Esophagus squamous epithelium (tissue), 5 donors: Measurements from ENCODE around the gene RNF223. TPM values are rescaled to one million over a fixed set of nuclear protein-coding genes. Genes with fewer than 3 reads are reported as not detected.

Experiments
- DNase-seq: peaks from one replicate; lab custom pipeline; 2025; lab: John Stamatoyannopoulos, UW
- H3K27ac ChIP-seq, 4 donors: fragments of 200-600 bp; sonication (generic); one replicate each; pipeline ENCODE4 v1.5.1; 2016 to 2019; ENCODE audit warnings: mild to moderate bottlenecking in 1 of 4
- H3K27me3 ChIP-seq, 4 donors: fragments of 200-600 bp; sonication (generic); 1 replicate in 3 of 4; 2 replicates in 1 of 4; pipeline versions ENCODE4 v1.5.1 to v1.6.0; 2017 to 2021; ENCODE audit warnings: antibody characterized with exemption in 1 of 4
- H3K36me3 ChIP-seq, 3 donors: fragments of 200-600 bp; sonication (generic); one replicate each; pipeline ENCODE4 v1.5.1; 2016 to 2019
- H3K4me1 ChIP-seq, 3 donors: fragments of 200-600 bp; sonication (generic); one replicate each; pipeline ENCODE4 v1.5.1; 2017 to 2019
- H3K4me3 ChIP-seq, 4 donors: fragments of 200-600 bp; sonication (generic); 1 replicate in 3 of 4; 2 replicates in 1 of 4; pipeline ENCODE4 v1.5.1; 2016 to 2019; ENCODE audit warnings: mild to moderate bottlenecking in 2 of 4, moderate library complexity in 1 of 4
- H3K9me3 ChIP-seq, 3 donors: fragments of 200-600 bp; sonication (generic); one replicate each; pipeline ENCODE4 v1.5.1; 2016 to 2019
- POLR2A ChIP-seq, 4 donors: fragments of 450-650 bp; IDR thresholded peaks; one replicate each; pipeline ENCODE4 v1.6.1; 2017; ENCODE audit warnings: antibody characterized with exemption in 4 of 4, mild to moderate bottlenecking in 4 of 4, moderate library complexity in 3 of 4
- WGBS, 2 donors: methylation state at CpG; one replicate each; pipeline ENCODE4 v1.1.5; 2018; 5-methylcytosine and 5-hydroxymethylcytosine counted together
- intact Hi-C: fragments of 100-400 bp; cut with DNase I; formaldehyde crosslinking; loops from one replicate; pipeline ENCODE4 v1.15.0; 2022
- total RNA-seq, 4 donors: library from RNA; depleted of rRNA; stranded (reverse); fragments of >200 nt; gene quantifications; one replicate each; pipeline ENCODE4 v1.1.0, GENCODE V29; 2016
- TF ChIP-seq, protein P1 (sequence below), 6 experiments: fragments of 450-650 bp in 4 of 6; fragments of 200-600 bp in 2 of 6; sonication (generic) in 2 of 6; IDR thresholded peaks; one replicate each; pipeline ENCODE4 v1.5.1; 2016 to 2019; ENCODE audit warnings: antibody characterized with exemption in 6 of 6, mild to moderate bottlenecking in 4 of 6, moderate library complexity in 4 of 6
- donor health status: DM: yes; HTN: yes; CAD: no.

The RNF223 gene
- total RNA-seq, 4 donors from 2014 or later, result 11.8 to 25.3 (median 12.3) TPM

DNA sequence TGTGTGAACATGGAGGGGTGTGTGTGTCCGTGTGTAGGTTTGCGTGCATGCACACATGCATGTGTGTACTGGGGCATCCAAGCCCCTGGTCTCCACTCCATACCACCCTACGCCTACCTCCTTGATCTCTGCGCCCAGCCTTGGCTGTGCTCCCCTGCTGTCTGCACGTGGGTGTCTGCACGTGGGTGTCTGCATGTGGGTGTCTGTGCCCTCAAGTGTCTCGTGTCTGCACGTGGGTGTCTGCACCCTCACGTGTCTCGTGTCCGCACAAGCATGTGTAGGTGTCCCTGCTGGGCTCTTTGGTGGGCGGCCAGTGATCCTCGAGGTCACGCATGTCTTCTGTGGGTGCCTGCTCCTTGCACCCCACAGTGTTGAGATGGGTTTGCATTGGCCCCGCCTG, 21.1 kb downstream of the RNF223 start:
- no peaks in the 10 kb centered on the region for H3K9me3 ChIP-seq
- no peak for DNase-seq
- H3K27me3 ChIP-seq, result peaks cover 0 to 15% (median 4%) of the 10 kb centered on the region in 4 donors
- TF ChIP-seq, protein P1, sequence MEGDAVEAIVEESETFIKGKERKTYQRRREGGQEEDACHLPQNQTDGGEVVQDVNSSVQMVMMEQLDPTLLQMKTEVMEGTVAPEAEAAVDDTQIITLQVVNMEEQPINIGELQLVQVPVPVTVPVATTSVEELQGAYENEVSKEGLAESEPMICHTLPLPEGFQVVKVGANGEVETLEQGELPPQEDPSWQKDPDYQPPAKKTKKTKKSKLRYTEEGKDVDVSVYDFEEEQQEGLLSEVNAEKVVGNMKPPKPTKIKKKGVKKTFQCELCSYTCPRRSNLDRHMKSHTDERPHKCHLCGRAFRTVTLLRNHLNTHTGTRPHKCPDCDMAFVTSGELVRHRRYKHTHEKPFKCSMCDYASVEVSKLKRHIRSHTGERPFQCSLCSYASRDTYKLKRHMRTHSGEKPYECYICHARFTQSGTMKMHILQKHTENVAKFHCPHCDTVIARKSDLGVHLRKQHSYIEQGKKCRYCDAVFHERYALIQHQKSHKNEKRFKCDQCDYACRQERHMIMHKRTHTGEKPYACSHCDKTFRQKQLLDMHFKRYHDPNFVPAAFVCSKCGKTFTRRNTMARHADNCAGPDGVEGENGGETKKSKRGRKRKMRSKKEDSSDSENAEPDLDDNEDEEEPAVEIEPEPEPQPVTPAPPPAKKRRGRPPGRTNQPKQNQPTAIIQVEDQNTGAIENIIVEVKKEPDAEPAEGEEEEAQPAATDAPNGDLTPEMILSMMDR (IDR thresholded peaks at IDR 0.05), result no peak
- TF ChIP-seq POLR2A (IDR thresholded peaks at IDR 0.05), result no peak
- H3K27ac ChIP-seq, result no peak overlapping the region
- H3K4me1 ChIP-seq, result peaks cover 0 to 2% (median 0%) of the 10 kb centered on the region in 3 donors
- intact Hi-C loops, result no loop called here
- no peak overlapping the region for H3K4me3 ChIP-seq
- H3K36me3 ChIP-seq, result peaks cover 0 to 74% (median 19%) of the 10 kb centered on the region in 3 donors
- WGBS, 2 donors, result 77 to 78% methylated on average over 7 to 13 of the region's 15 CpGs

DNA sequence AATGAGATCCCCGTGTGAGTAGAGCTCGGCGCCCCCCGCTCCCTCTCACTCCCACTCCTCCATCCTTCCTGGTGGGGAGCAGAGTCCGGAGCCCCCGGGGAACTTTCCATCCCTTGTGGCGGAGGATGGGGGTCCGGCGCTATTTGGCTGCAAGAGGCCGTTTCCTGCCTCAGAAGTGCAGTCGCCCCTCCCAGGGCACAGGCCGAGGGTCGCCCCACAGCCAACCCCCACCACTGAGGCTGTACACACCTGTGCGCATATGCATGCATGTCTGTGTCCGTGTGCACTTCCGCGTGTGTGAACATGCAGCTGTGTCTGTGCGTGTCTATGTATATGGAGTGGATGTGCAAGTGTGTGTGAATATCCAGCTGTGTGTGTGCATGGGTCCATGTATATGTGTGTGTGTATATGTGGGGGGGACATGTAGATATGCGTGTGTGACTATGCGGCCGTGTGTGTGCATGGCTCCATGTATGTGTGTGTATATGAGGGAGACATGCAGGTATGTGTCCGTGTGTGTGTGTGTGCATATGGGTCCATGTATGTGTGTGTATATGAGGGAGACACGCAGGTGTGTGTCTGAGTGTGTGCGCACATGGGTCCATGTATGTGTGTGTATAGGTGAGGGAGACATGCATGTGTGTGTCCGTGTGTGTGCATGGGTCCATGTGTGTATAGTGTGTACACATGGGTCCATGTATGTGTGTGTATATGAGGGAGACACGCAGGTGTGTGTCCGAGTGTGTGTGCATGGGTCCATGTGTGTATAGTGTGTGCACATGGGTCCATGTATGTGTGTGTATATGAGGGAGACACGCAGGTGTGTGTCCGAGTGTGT, 21.9 kb downstream of the RNF223 start:
- TF ChIP-seq, protein P1 (IDR thresholded peaks at IDR 0.05), result no peak
- TF ChIP-seq POLR2A (IDR thresholded peaks at IDR 0.05), result no peak
- Histone ChIP-seq H3K4me1 (no peaks in the 10 kb centered on the region), H3K9me3 (no peaks in the 10 kb centered on the region), H3K36me3 (peaks cover 0 to 82% (median 26%) of the 10 kb centered on the region in 3 donors), H3K4me3 (no peak overlapping the region), H3K27me3 (peaks cover 0 to 7% (median 0%) of the 10 kb centered on the region in 4 donors), H3K27ac (no peak overlapping the region)
- WGBS, 2 donors, result 91 to 93% methylated on average over 24 to 25 of the region's 29 CpGs
- intact Hi-C loops, result no loop called here
- no peak for DNase-seq

DNA sequence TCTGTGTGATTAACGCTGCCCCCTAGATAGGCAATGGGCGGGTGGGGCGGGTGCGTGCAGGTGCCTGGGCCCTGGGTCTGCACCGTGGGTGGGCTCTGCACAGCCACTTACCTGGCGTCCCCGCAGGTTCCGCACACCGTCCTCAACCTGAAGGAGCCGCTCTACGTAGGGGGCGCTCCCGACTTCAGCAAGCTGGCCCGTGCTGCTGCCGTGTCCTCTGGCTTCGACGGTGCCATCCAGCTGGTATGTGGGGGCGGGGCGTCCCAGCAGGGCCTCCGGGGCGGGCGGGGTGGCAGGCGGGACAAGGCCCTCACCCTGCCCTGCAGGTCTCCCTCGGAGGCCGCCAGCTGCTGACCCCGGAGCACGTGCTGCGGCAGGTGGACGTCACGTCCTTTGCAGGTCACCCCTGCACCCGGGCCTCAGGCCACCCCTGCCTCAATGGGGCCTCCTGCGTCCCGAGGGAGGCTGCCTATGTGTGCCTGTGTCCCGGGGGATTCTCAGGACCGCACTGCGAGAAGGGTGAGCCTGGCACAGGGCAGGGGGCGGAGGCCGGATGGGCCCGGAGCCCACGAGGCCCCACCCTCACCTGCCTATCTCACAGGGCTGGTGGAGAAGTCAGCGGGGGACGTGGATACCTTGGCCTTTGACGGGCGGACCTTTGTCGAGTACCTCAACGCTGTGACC, 22.8 kb downstream of the RNF223 start:
- no peak for DNase-seq
- no peak overlapping the region for H3K27ac ChIP-seq
- H3K9me3 ChIP-seq, result no peaks in the 10 kb centered on the region
- no peak overlapping the region for H3K4me3 ChIP-seq
- H3K36me3 ChIP-seq, result peaks cover 0 to 91% (median 28%) of the 10 kb centered on the region in 3 donors
- intact Hi-C loops, result no loop called here
- WGBS, 2 donors, result 90% methylated on average over 2 of the region's 46 CpGs
- no peak for TF ChIP-seq POLR2A (IDR thresholded peaks at IDR 0.05)
- TF ChIP-seq, protein P1 (IDR thresholded peaks at IDR 0.05), result no peak
- no peaks in the 10 kb centered on the region for H3K27me3 ChIP-seq
- H3K4me1 ChIP-seq, result no peaks in the 10 kb centered on the region

DNA sequence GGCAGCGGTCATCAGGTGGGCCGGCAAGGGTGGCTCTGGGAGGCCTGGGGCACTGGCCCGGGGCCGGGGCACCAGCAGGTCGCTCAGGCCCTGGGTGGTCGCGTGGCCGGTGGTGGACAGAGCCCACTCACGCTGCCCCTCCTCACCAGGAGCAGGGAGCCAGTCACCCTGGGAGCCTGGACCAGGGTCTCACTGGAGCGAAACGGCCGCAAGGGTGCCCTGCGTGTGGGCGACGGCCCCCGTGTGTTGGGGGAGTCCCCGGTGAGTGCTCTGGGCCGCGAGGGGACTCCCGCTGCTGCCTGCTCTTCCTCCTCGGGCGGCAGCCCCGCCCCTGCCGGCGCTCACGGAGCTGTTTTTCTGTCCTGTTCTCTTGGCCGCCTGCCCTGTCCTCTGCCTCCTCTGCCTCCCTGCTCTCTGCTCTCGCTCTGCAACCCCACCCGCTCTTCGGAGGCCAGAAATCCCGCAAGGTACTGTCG, 23.5 kb downstream of the RNF223 start:
- no peaks in the 10 kb centered on the region for H3K27me3 ChIP-seq
- H3K36me3 ChIP-seq, result peaks cover 0 to 98% (median 28%) of the 10 kb centered on the region in 3 donors
- 74 to 88% methylated on average over 7 to 21 of the region's 32 CpGs for WGBS, 2 donors
- DNase-seq, result no peak
- intact Hi-C loops, result no loop called here
- TF ChIP-seq, protein P1 (IDR thresholded peaks at IDR 0.05), result no peak
- no peak for TF ChIP-seq POLR2A (IDR thresholded peaks at IDR 0.05)
- no peak overlapping the region for H3K4me3 ChIP-seq
- no peak overlapping the region for H3K27ac ChIP-seq
- no peaks in the 10 kb centered on the region for H3K9me3 ChIP-seq
- no peaks in the 10 kb centered on the region for H3K4me1 ChIP-seq
